Body of pancreas (tissue), 4 donors: Measurements from ENCODE around the gene BRAT1.

Source experiments
- CTCF ChIP-seq, 7 experiments: fragments of 450-650 bp in 4 of 7; fragments of 200-600 bp in 3 of 7; sonication (generic) in 3 of 7; IDR thresholded peaks; one replicate each; pipeline ENCODE4 v1.5.1; 2016 to 2019; ENCODE audit warnings: antibody characterized with exemption in 7 of 7
- POLR2A ChIP-seq, 3 donors: fragments of 450-650 bp; IDR thresholded peaks; one replicate each; pipeline ENCODE4 v1.6.1; 2016; ENCODE audit warnings: antibody characterized with exemption in 3 of 3, mild to moderate bottlenecking in 2 of 3

GRCh38 chr7:2564970-2565540 lies 9.7 kb upstream of the BRAT1 start:
- TF ChIP-seq CTCF (IDR thresholded peaks at IDR 0.05) (no peak), POLR2A (IDR thresholded peaks at IDR 0.05) (no peak)
